T47D (cell line): ENCODE results near the gene TNFRSF14.

ENCODE experiments used
- DNase-seq, 2 experiments: peaks; one replicate each; pipeline versions ENCODE4 v3.0.0 to v3.0.0-alpha.2; 2011 to 2012; ENCODE audit warnings: low read depth in 1 of 2, low spot score in 1 of 2
- JUND ChIP-seq: IDR thresholded peaks from 2 replicates; pipeline ENCODE4 v1.6.1; 2012; ENCODE audit warnings: low read depth
- in situ Hi-C: cut with HindIII; loops from 2 replicates; pipeline ENCODE4 v1.10.0; 2016; ENCODE audit warnings: low sequenced_read_pairs, low pct_unique_long_range_greater_than_20kb

Gene TNFRSF14

GRCh38 chr1:2556277-2556677 is at the start of gene TNFRSF14:
TSS of gene TNFRSF14 (plus strand) at chr1:2556371. CDS start at chr1:2556665, 294 bp downstream.
- TF ChIP-seq JUND, result no peak
- DNase-seq, result peak in 1 of 2 experiments; percentile 23
- in situ Hi-C loops, result no loop called here

- TF ChIP-seq JUND, result no peak
- DNase-seq, result no peak
- in situ Hi-C loops, result no loop called here
Observed at GRCh38 chr1:2506901-2507565, 49.1 kb upstream of the TNFRSF14 start.

- in situ Hi-C loops, result no loop called here
- no peak for TF ChIP-seq JUND
- DNase-seq, result no peak
Observed at GRCh38 chr1:2507744-2508155, 48.4 kb upstream of the TNFRSF14 start.

- DNase-seq, result no peak
- TF ChIP-seq JUND, result no peak
- in situ Hi-C loops, result no loop called here
Observed at GRCh38 chr1:2508180-2508579, 48.0 kb upstream of the TNFRSF14 start.

GRCh38 chr1:2508751-2509150 is 47.4 kb upstream of the TNFRSF14 start:
- no peak for TF ChIP-seq JUND
- in situ Hi-C loops, result no loop called here
- no peak for DNase-seq

GRCh38 chr1:2509589-2509988 is 46.6 kb upstream of the TNFRSF14 start:
- in situ Hi-C loops, result no loop called here
- DNase-seq, result no peak
- TF ChIP-seq JUND, result no peak

- DNase-seq, result no peak
- no peak for TF ChIP-seq JUND
- in situ Hi-C loops, result no loop called here
Observed at GRCh38 chr1:2510366-2511155, 45.6 kb upstream of the TNFRSF14 start.

GRCh38 chr1:2512862-2513421 is 43.2 kb upstream of the TNFRSF14 start:
- no peak for DNase-seq
- TF ChIP-seq JUND, result no peak
- in situ Hi-C loops, result no loop called here

GRCh38 chr1:2513939-2514652 is 42.1 kb upstream of the TNFRSF14 start:
- in situ Hi-C loops, result no loop called here
- DNase-seq, result no peak
- TF ChIP-seq JUND, result no peak

- in situ Hi-C loops, result no loop called here
- TF ChIP-seq JUND, result no peak
Observed at GRCh38 chr1:2514863-2515762, 41.1 kb upstream of the TNFRSF14 start.

GRCh38 chr1:2515763-2516080 is 40.4 kb upstream of the TNFRSF14 start:
- DNase-seq, result no peak
- TF ChIP-seq JUND, result no peak
- in situ Hi-C loops, result no loop called here

More at GRCh38 chr1:2514863-2515762, 41.1 kb upstream of the TNFRSF14 start:
- no peak for DNase-seq

- no peak for DNase-seq
- in situ Hi-C loops, result no loop called here
Observed at GRCh38 chr1:2516124-2516523, 40.0 kb upstream of the TNFRSF14 start.

More at GRCh38 chr1:2516124-2516523, 40.0 kb upstream of the TNFRSF14 start:
- no peak for TF ChIP-seq JUND
